H1 (cell line): ENCODE results near the gene FBXL14. TPM values are rescaled to one million over a fixed set of nuclear protein-coding genes. Genes with fewer than 3 reads are reported as not detected.

Experiments used
- CTCF ChIA-PET: fragments of 300-600 bp; sonication (Branson Sonifier 250); formaldehyde crosslinking; loops from one replicate; lab custom pipeline; 2021; ENCODE audit not compliant: partially characterized antibody; lab: Charles Lee
- POLR2A ChIA-PET: fragments of 300-600 bp; sonication (Branson Sonifier 250); formaldehyde crosslinking; loops from one replicate; lab custom pipeline; 2021; ENCODE audit warnings: inconsistent platforms; ENCODE audit not compliant: partially characterized antibody; lab: Charles Lee
- DNase-seq, 2 experiments: peaks; one replicate each; pipeline versions ENCODE4 v3.0.0 to v3.0.0-alpha.2; 2010 to 2022; ENCODE audit warnings: low spot score in 2 of 2, low read depth in 1 of 2, mixed read lengths in 1 of 2
- FAIRE-seq: peaks from 2 replicates; lab custom pipeline; 2011; peaks lifted over from hg19 to GRCh38; lab: Jason Lieb, UNC
- H2AFZ ChIP-seq: 2 replicates; pipeline ENCODE4 v1.8.1; 2012; ENCODE audit warnings: low read length, inconsistent platforms
- H2AK5ac ChIP-seq: 2 replicates; pipeline ENCODE4 v1.6.1; 2013; ENCODE audit warnings: low read depth, low read length
- H2BK120ac ChIP-seq: replicated peaks from 2 replicates; pipeline ENCODE3; 2013; ENCODE audit warnings: low read depth, low read length, inconsistent platforms
- H2BK12ac ChIP-seq: 2 replicates; pipeline ENCODE4 v1.6.1; 2013; ENCODE audit warnings: low read depth, low read length
- H2BK15ac ChIP-seq: 2 replicates; pipeline ENCODE4 v1.6.1; 2013; ENCODE audit warnings: low read length
- H2BK20ac ChIP-seq: 2 replicates; pipeline ENCODE4 v1.6.1; 2013; ENCODE audit warnings: low read length
- H2BK5ac ChIP-seq: 2 replicates; pipeline ENCODE4 v1.6.1; 2013; ENCODE audit warnings: low read depth, low read length
- H3K14ac ChIP-seq: 2 replicates; pipeline ENCODE4 v1.6.1; 2013; ENCODE audit warnings: inconsistent platforms; ENCODE audit not compliant: insufficient read length
- H3K18ac ChIP-seq: 2 replicates; pipeline ENCODE4 v1.6.1; 2013; ENCODE audit warnings: low read length; ENCODE audit errors: extremely low read depth
- H3K23ac ChIP-seq: 2 replicates; pipeline ENCODE4 v1.6.1; 2013; ENCODE audit warnings: inconsistent platforms; ENCODE audit not compliant: insufficient read length
- H3K23me2 ChIP-seq: 2 replicates; pipeline ENCODE4 v1.6.1; 2013; ENCODE audit warnings: low read depth, low read length
- H3K27ac ChIP-seq: 2 replicates; pipeline ENCODE4 v1.6.1; 2011; ENCODE audit warnings: low read depth, low read length, inconsistent platforms
- H3K27me3 ChIP-seq, 4 experiments: replicated peaks in 1 of 4; 1 replicate in 1 of 4; 2 replicates in 3 of 4; pipeline versions ENCODE4 v1.6.1 to v1.8.1; 2011 to 2013; ENCODE audit warnings: low read length in 3 of 4, mild to moderate bottlenecking in 3 of 4, inconsistent platforms in 2 of 4, mixed read lengths in 2 of 4, moderate library complexity in 1 of 4; ENCODE audit not compliant: control insufficient read depth in 3 of 4, insufficient read depth in 3 of 4; ENCODE audit errors: extremely low read depth in 1 of 4
- H3K36me3 ChIP-seq, 4 experiments: 2 replicates each; pipeline versions ENCODE4 v1.6.1 to v1.8.1; 2011 to 2013; ENCODE audit warnings: mild to moderate bottlenecking in 4 of 4, low read length in 3 of 4, moderate library complexity in 2 of 4, control low read depth in 1 of 4, inconsistent platforms in 1 of 4; ENCODE audit not compliant: insufficient read depth in 4 of 4, control insufficient read depth in 2 of 4
- H3K4ac ChIP-seq: replicated peaks from 2 replicates; pipeline ENCODE3; 2013; ENCODE audit warnings: low read length, low read depth, mixed read lengths, inconsistent platforms; ENCODE audit not compliant: insufficient read length
- H3K4me1 ChIP-seq, 4 experiments: replicated peaks in 1 of 4; 1 replicate in 1 of 4; 2 replicates in 3 of 4; pipeline versions ENCODE4 v1.6.1 to v1.8.1; 2011 to 2013; ENCODE audit warnings: low read length in 3 of 4, inconsistent platforms in 2 of 4, mixed read lengths in 1 of 4; ENCODE audit not compliant: insufficient read depth in 4 of 4, control insufficient read depth in 3 of 4
- H3K4me2 ChIP-seq, 2 experiments: 2 replicates each; pipeline versions ENCODE4 v1.6.1 to v1.8.1; 2011 to 2013; ENCODE audit warnings: low read depth in 2 of 2, low read length in 2 of 2, control low read depth in 1 of 2, inconsistent platforms in 1 of 2, mild to moderate bottlenecking in 1 of 2; ENCODE audit not compliant: insufficient read depth in 1 of 2
- H3K4me3 ChIP-seq, 4 experiments: fragments of 200-600, 300-600 bp in 1 of 4; sonication (generic), shearing (Covaris generic), sonication (Bioruptor Twin) in 1 of 4; 2 replicates each; pipeline versions ENCODE4 v1.5.1 to v1.8.1; 2011 to 2016; ENCODE audit warnings: low read length in 4 of 4, low read depth in 3 of 4, control low read depth in 2 of 4, inconsistent platforms in 2 of 4, mild to moderate bottlenecking in 2 of 4, mixed read lengths in 1 of 4, moderate library complexity in 1 of 4; ENCODE audit not compliant: insufficient read depth in 2 of 4; ENCODE audit errors: extremely low read depth in 1 of 4
- H3K56ac ChIP-seq: replicated peaks from 2 replicates; pipeline ENCODE3; 2013; ENCODE audit warnings: low read depth, mild to moderate bottlenecking, mixed read lengths, low read length, inconsistent platforms; ENCODE audit not compliant: insufficient read length
- H3K79me1 ChIP-seq: 2 replicates; pipeline ENCODE4 v1.6.1; 2013; ENCODE audit warnings: low read depth, low read length, control low read depth
- H3K79me2 ChIP-seq, 2 experiments: 2 replicates each; pipeline versions ENCODE4 v1.6.1 to v1.8.1; 2012 to 2013; ENCODE audit warnings: low read length in 2 of 2, mild to moderate bottlenecking in 2 of 2, inconsistent platforms in 1 of 2; ENCODE audit not compliant: insufficient read depth in 2 of 2, control insufficient read depth in 1 of 2
- H3K9ac ChIP-seq, 4 experiments: replicated peaks in 1 of 4; 1 replicate in 1 of 4; 2 replicates in 3 of 4; pipeline versions ENCODE4 v1.6.1 to v1.8.1; 2011 to 2013; ENCODE audit warnings: low read depth in 3 of 4, low read length in 3 of 4, control low read depth in 2 of 4, mild to moderate bottlenecking in 2 of 4, moderate library complexity in 2 of 4, inconsistent platforms in 1 of 4; ENCODE audit errors: extremely low read depth in 1 of 4
- H3K9me3 ChIP-seq, 2 experiments: 2 replicates each; pipeline versions ENCODE4 v1.6.1 to v1.8.1; 2012 to 2013; ENCODE audit warnings: mild to moderate bottlenecking in 2 of 2, moderate library complexity in 2 of 2, control low read depth in 1 of 2, inconsistent platforms in 1 of 2, low read depth in 1 of 2, low read length in 1 of 2, mixed read lengths in 1 of 2; ENCODE audit not compliant: insufficient read depth in 2 of 2
- H4K20me1 ChIP-seq, 2 experiments: replicated peaks in 1 of 2; 2 replicates each; pipeline versions ENCODE3 to v1.8.1; 2011 to 2013; ENCODE audit warnings: inconsistent platforms in 2 of 2, low read length in 2 of 2, mild to moderate bottlenecking in 1 of 2; ENCODE audit not compliant: insufficient read depth in 2 of 2, control insufficient read depth in 1 of 2
- H4K5ac ChIP-seq: 2 replicates; pipeline ENCODE4 v1.6.1; 2013; ENCODE audit warnings: low read length, low read depth, mixed read lengths, inconsistent platforms; ENCODE audit not compliant: insufficient read length
- H4K8ac ChIP-seq: 2 replicates; pipeline ENCODE4 v1.8.0; 2013; ENCODE audit warnings: mild to moderate bottlenecking, moderate library complexity, low read length, inconsistent platforms; ENCODE audit not compliant: insufficient read depth; ENCODE audit errors: extremely low read depth
- H4K91ac ChIP-seq: replicated peaks from 2 replicates; pipeline ENCODE3; 2013; ENCODE audit warnings: low read length, mixed read lengths, inconsistent platforms; ENCODE audit not compliant: insufficient read length
- NANOG ChIP-seq: IDR thresholded peaks from 2 replicates; pipeline ENCODE4 v1.6.1; 2011; ENCODE audit warnings: low read length, low read depth, mild to moderate bottlenecking, inconsistent platforms; ENCODE audit not compliant: insufficient read depth, poor library complexity, severe bottlenecking
- RXRA ChIP-seq: IDR thresholded peaks from 2 replicates; pipeline ENCODE4 v1.6.1; 2011; ENCODE audit warnings: low read depth, mild to moderate bottlenecking, low read length, moderate library complexity; ENCODE audit not compliant: insufficient read depth
- SP1 ChIP-seq: IDR thresholded peaks from 2 replicates; pipeline ENCODE4 v1.6.1; 2011; ENCODE audit warnings: low read depth, low read length
- SP4 ChIP-seq: IDR thresholded peaks from 2 replicates; pipeline ENCODE4 v1.6.1; 2012; ENCODE audit warnings: low read length, inconsistent platforms
- TBP ChIP-seq: IDR thresholded peaks from 2 replicates; pipeline ENCODE4 v1.6.1; 2011; ENCODE audit warnings: low read depth, low read length, improper control_type of control experiment
- WGBS, 2 experiments: shearing (Covaris generic) in 1 of 2; methylation state at CpG; one replicate each; pipeline versions ENCODE4 v1.1.6 to v1.1.7; 2013 to 2015; ENCODE audit warnings: low lambda C conversion rate in 2 of 2, mixed read lengths in 2 of 2, inconsistent platforms in 1 of 2, low coverage in 1 of 2, missing lambda C conversion rate in 1 of 2; ENCODE audit not compliant: insufficient replicate concordance in 2 of 2, insufficient coverage in 1 of 2, insufficient read length in 1 of 2; ENCODE audit errors: extremely low coverage in 1 of 2, missing lambda C conversion rate in 1 of 2; 5-methylcytosine and 5-hydroxymethylcytosine counted together
- polyA plus RNA-seq, 7 experiments: library from polyadenylated mRNA; depleted of rRNA in 3 of 7; stranded (reverse) in 5 of 7; unstranded in 2 of 7; fragments of >200 nt in 5 of 7; fragments of 200-250 nt in 2 of 7; gene quantifications; 1 replicate in 5 of 7; 2 replicates in 1 of 7; 4 replicates in 1 of 7; pipeline versions ENCODE4 v1.2.1 to v1.2.3, GENCODE V29; 2011 to 2013; ENCODE audit warnings: missing spikeins in 2 of 7, mixed read lengths in 2 of 7
- total RNA-seq: library from RNA; stranded (reverse); fragmentation: NEBNext Ultra II Directional; extraction: Animal tissue kit (Norgen Biotek cat#: 25700); gene quantifications from 2 replicates; pipeline ENCODE4 v1.2.1, GENCODE V29; 2021

Gene FBXL14
- total and polyA plus RNA-seq, 2 of the 8 experiments (the other 6 are each of a cell fraction or from before 2014, with no cell fraction given) = 5.5 to 9.6 TPM

GRCh38 chr12:1533205-1533601 is 61.2 kb downstream of the FBXL14 start:
- Histone ChIP-seq H4K5ac (no peak overlapping the region), H4K91ac (no peak overlapping the region), H4K20me1 (peaks cover 0 to 9% of the 10 kb centered on the region in 2 experiments), H2AFZ (no peak overlapping the region), H3K4me2 (no peak overlapping the region), H3K9me3 (no peaks in the 10 kb centered on the region), H2BK15ac (no peak overlapping the region), H2BK12ac (no peak overlapping the region), H3K18ac (no peak overlapping the region), H3K4me3 (no peak overlapping the region), H3K36me3 (no peaks in the 10 kb centered on the region; a peak in 1 of 8 replicates), H3K4ac (no peak overlapping the region), H3K79me1 (no peaks in the 10 kb centered on the region), H3K79me2 (no peaks in the 10 kb centered on the region; a peak in 1 of 4 replicates), H2BK120ac (no peak overlapping the region), H3K56ac (no peak overlapping the region), H3K9ac (no peak overlapping the region), H3K27me3 (peaks cover 51 to 76% (median 61%) of the 10 kb centered on the region in 4 experiments), H3K14ac (no peak overlapping the region), H3K23me2 (peaks cover 2% of the 10 kb centered on the region; the same call in 1 of the 2 replicates), H2BK5ac (no peak overlapping the region), H4K8ac (no peak overlapping the region), H2BK20ac (no peak overlapping the region), H3K23ac (no peak overlapping the region), H2AK5ac (no peak overlapping the region), H3K27ac (no peak overlapping the region), H3K4me1 (peaks cover 0 to 5% (median 4%) of the 10 kb centered on the region in 4 experiments; a peak in 5 of 7 replicates)
- CTCF ChIA-PET = interaction anchor here (0.5 to 3.1 kb wide), 7 partner anchors 8 to 109 kb away, joined by 3 to 22 read pairs (median 3); no protein-coding TSS in a partner anchor
- DNase-seq (no peak), FAIRE-seq (no peak)
- POLR2A ChIA-PET = interaction anchor here (1.3 kb wide), 2 partner anchors 9 to 14 kb away, joined by 3 to 4 read pairs; no protein-coding TSS in a partner anchor
- 78% methylated on average over 9 of the region's 9 CpGs; no CpG with 5 or more reads in 1 of the 2 experiments for WGBS, 2 experiments
- TF ChIP-seq RXRA (no peak), SP4 (no peak), SP1 (no peak), NANOG (no peak), TBP (no peak)
